Suprapubic skin (tissue), 4 donors: ENCODE results near the gene TBC1D22A.

ENCODE experiments used
- CTCF ChIP-seq, 2 donors: fragments of 200-600 bp in 1 of 2; fragments of 450-650 bp in 1 of 2; sonication (generic) in 1 of 2; IDR thresholded peaks; one replicate each; pipeline ENCODE4 v1.5.1; 2016 to 2019; ENCODE audit warnings: antibody characterized with exemption in 2 of 2, mild to moderate bottlenecking in 1 of 2, moderate library complexity in 1 of 2
- POLR2A ChIP-seq, 2 donors: fragments of 450-650 bp; IDR thresholded peaks; one replicate each; pipeline ENCODE4 v1.6.1; 2017; ENCODE audit warnings: antibody characterized with exemption in 2 of 2, mild to moderate bottlenecking in 2 of 2, moderate library complexity in 2 of 2
- POLR2AphosphoS5 ChIP-seq, 3 donors: sonication (generic); formaldehyde crosslinking; IDR thresholded peaks; one replicate each; pipeline ENCODE4 v1.6.1; 2017; ENCODE audit warnings: antibody characterized with exemption in 3 of 3

- no peak for TF ChIP-seq CTCF (IDR thresholded peaks at IDR 0.05)
- no peak for TF ChIP-seq POLR2A (IDR thresholded peaks at IDR 0.05)
- TF ChIP-seq POLR2AphosphoS5 (IDR thresholded peaks at IDR 0.05): no peak
Observed at GRCh38 chr22:47044722-47045535, 282.5 kb downstream of the TBC1D22A start.
